Measurements from ENCODE around the gene SDCCAG8.

SDCCAG8 gene

DNA sequence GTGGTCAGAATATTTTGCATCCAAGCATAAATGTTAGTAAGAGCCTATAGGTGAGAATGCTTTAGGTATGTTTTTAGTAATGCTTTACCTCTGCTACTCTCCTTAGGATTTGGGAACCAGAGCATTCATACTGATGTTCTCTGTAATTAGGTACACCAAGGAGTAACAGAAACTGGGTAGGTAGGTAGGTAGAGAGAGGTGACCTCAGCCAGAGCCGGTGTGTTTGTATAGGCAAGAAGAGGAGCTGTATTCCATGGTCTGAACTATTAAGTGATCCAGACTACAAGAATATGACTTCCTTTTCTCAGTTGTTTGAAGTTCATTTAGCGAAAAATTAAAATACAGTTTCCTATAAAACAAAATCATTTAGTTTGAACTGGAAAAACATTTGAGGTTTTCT is 108.5 kb downstream of the SDCCAG8 start:
- H3K4me3 ChIP-seq (replicated peaks; ENCODE audit: low read depth, low read length): no peak overlapping the region
- no peak for DNase-seq (ENCODE audit: extremely low read depth, low read depth)
- TF ChIP-seq, protein P1, sequence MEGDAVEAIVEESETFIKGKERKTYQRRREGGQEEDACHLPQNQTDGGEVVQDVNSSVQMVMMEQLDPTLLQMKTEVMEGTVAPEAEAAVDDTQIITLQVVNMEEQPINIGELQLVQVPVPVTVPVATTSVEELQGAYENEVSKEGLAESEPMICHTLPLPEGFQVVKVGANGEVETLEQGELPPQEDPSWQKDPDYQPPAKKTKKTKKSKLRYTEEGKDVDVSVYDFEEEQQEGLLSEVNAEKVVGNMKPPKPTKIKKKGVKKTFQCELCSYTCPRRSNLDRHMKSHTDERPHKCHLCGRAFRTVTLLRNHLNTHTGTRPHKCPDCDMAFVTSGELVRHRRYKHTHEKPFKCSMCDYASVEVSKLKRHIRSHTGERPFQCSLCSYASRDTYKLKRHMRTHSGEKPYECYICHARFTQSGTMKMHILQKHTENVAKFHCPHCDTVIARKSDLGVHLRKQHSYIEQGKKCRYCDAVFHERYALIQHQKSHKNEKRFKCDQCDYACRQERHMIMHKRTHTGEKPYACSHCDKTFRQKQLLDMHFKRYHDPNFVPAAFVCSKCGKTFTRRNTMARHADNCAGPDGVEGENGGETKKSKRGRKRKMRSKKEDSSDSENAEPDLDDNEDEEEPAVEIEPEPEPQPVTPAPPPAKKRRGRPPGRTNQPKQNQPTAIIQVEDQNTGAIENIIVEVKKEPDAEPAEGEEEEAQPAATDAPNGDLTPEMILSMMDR (IDR thresholded peaks at IDR 0.05; ENCODE audit: low read depth, low read length, missing control alignments): no peak

DNA sequence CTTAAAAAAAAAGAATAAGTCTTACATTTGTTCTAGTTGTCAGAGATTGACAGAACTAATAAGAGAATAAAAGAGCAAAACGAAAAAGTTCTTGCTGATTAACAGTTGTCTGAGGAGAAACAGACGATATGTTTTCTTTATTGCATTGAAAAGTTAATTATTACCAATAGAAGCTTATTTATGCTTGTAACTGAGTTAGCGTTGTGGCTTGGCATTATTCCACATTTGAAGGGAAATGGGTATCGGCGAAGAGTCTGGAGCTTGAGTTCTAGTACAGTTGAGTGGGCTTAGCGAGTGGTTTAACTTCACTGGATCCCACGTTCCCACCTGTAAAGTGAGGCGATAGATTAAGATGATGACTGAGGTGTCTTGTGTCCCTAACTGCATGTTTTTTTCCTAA is 109.0 kb downstream of the SDCCAG8 start:
- TF ChIP-seq, protein P1 (IDR thresholded peaks at IDR 0.05; ENCODE audit: low read depth, low read length, missing control alignments): no peak
- H3K4me3 ChIP-seq (replicated peaks; ENCODE audit: low read depth, low read length): no peak overlapping the region
- DNase-seq (ENCODE audit: extremely low read depth, low read depth): no peak

DNA sequence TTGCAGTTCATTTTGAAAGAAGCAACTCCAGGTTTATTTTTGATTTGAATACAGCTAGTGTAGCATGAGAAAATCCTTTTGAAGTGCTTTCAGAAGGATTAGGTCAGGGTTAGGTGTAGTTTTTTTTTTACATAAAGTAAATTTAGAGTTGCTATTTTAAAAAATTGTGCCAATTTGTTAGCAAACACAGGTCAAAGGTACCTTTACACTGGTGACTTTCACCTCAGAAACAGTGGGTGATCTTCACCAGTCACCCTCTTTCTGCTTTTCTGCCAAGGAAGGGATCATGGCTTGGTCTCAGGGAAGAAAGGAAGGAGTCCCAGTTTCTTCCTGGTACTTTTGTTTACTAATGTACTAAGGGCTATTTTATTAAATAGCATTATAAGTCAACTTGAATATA is 111.5 kb downstream of the SDCCAG8 start:
- no peak for DNase-seq (ENCODE audit: extremely low read depth, low read depth)
- H3K4me3 ChIP-seq (replicated peaks; ENCODE audit: low read depth, low read length): no peak overlapping the region
- TF ChIP-seq, protein P1 (IDR thresholded peaks at IDR 0.05; ENCODE audit: low read depth, low read length, missing control alignments): no peak

DNA sequence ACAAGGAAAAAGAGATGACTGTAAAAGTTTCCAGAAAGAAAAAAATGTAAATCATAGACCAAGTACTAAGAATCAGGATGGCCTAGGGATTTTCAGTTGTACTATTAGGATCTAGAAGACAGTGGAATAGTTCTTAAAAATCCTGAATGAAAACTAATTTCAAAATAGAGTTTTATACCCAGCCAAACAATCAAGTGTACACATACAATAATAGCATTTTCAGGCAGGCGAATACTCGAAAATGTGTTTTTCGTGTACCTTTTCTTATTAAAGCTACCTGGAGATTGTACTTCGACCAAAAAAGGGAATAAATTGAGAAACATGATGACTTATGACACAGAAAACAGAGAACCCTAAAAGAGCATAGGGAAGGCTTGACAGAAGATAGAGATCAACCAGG is 118.6 kb downstream of the SDCCAG8 start:
- H3K4me3 ChIP-seq (replicated peaks; ENCODE audit: low read depth, low read length): no peak overlapping the region
- TF ChIP-seq, protein P1 (IDR thresholded peaks at IDR 0.05; ENCODE audit: low read depth, low read length, missing control alignments): no peak
- DNase-seq (ENCODE audit: extremely low read depth, low read depth): no peak

DNA sequence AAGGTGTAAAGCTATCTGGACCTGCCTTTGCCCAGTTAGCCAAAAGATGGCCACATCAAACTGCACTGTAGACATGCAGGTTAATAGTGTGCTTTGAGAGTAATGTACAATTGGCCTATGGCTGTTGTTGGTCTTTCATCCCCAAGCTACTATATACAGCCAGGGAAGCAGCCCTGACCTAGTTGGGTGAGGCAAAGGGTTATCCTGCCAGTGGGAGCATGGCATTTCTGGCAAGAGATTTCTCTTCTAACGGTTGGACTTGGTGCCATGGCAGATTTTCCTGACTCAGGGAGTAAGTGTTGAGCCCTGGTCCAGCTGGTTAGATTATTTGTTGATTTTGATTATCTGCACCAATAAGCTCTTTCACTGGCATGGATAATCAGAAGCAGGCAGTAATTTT is 119.8 kb downstream of the SDCCAG8 start:
- TF ChIP-seq, protein P1 (IDR thresholded peaks at IDR 0.05; ENCODE audit: low read depth, low read length, missing control alignments): no peak
- DNase-seq (ENCODE audit: extremely low read depth, low read depth): no peak
- no peak overlapping the region for H3K4me3 ChIP-seq (replicated peaks; ENCODE audit: low read depth, low read length)

DNA sequence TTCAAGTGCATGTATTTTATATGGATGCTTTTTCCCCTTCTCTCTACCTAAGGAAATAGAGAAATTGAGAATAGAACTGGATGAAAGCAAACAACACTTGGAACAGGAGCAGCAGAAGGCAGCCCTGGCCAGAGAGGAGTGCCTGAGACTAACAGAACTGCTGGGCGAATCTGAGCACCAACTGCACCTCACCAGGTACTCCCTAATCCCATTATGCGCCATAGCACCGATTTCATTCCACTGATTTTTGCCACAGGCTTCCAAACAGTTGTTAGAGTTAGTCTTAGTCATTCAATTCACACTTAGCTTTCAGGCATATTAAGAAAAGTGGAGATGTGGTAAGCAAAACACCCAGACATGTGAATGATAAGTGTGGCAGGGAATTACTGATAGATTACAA is 122.8 kb downstream of the SDCCAG8 start:
- no peak for DNase-seq (ENCODE audit: extremely low read depth, low read depth)
- TF ChIP-seq, protein P1 (IDR thresholded peaks at IDR 0.05; ENCODE audit: low read depth, low read length, missing control alignments): no peak
- H3K4me3 ChIP-seq (replicated peaks; ENCODE audit: low read depth, low read length): no peak overlapping the region

DNA sequence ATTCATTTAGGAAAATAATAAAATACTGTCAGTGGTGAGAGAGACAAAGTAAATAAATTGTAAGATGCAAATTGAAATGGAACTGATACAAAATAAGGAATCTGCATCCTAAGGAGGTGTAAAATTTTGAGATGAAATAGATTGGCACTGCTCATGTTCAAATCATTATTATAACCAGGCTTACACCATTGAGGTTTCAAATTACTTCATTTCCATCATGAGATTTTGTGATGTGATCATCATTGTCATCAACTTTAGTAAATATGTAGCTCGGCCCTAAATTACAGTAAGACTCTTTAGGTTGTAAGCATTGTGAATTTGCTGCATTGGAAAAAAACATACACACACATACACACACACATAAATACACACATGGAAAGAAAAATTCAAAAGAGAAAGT is 123.4 kb downstream of the SDCCAG8 start:
- no peak overlapping the region for H3K4me3 ChIP-seq (replicated peaks; ENCODE audit: low read depth, low read length)
- DNase-seq (ENCODE audit: extremely low read depth, low read depth): no peak
- TF ChIP-seq, protein P1 (IDR thresholded peaks at IDR 0.05; ENCODE audit: low read depth, low read length, missing control alignments): no peak

All from HFF-Myc (cell line).